K562 (cell line): ENCODE results near the gene CSMD2. TPM values are rescaled to one million over a fixed set of nuclear protein-coding genes. Genes with fewer than 3 reads are reported as not detected.
A peak's percentile ranks its signal among the peaks of the same experiment; 100 is the strongest.

Experiments
- ATAC-seq: fragments of 200-7000 bp; cut with Tn5 transposase; 3 replicates; pipeline ENCODE4 v1.9.1; 2020; ENCODE audit warnings: moderate library complexity
- BruUV-seq: library from RNA; stranded (reverse); fragments of 400-500 nt; replicated peaks from 2 replicates; lab custom pipeline; 2021; lab: Mats Ljungman, UMichigan
- CTCF ChIA-PET: fragments of 300-600 bp; formaldehyde crosslinking; extraction: SDS; loops from one replicate; lab custom pipeline; 2021; ENCODE audit warnings: low intra/inter-chr PET ratio; lab: Yijun Ruan, JAX
- POLR2A ChIA-PET: fragments of 300-600, 350-650 bp; sonication (Branson Sonifier 250); formaldehyde crosslinking; extraction: SDS; loops from one replicate; lab custom pipeline; 2021; ENCODE audit warnings: antibody characterized with exemption, inconsistent platforms; lab: Yijun Ruan, JAX
- DNase-seq, 4 experiments: peaks; one replicate each; pipeline versions ENCODE4 v3.0.0 to v3.0.0-alpha.2; 2011 to 2018; ENCODE audit warnings: low spot score in 3 of 4, mixed read lengths in 3 of 4; ENCODE audit errors: extremely low read depth in 1 of 4
- FAIRE-seq: peaks from 2 replicates; lab custom pipeline; 2011; peaks lifted over from hg19 to GRCh38; lab: Jason Lieb, UNC
- H2AFZ ChIP-seq: 2 replicates; pipeline ENCODE4 v1.6.0; 2011; ENCODE audit warnings: low read depth, low read length, control low read depth, inconsistent platforms
- H3K27ac ChIP-seq: fragments of 200-600 bp; 3 replicates; pipeline ENCODE4 v1.8.0; 2011; ENCODE audit warnings: low read depth, mild to moderate bottlenecking, control low read depth, inconsistent platforms, low read length, moderate library complexity, mixed read lengths; ENCODE audit errors: extremely low read depth
- H3K27me3 ChIP-seq, 2 experiments: fragments of 300-600 bp in 1 of 2; 2 replicates in 1 of 2; 3 replicates in 1 of 2; pipeline versions ENCODE4 v1.6.0 to v1.8.0; 2011; ENCODE audit warnings: inconsistent platforms in 2 of 2, low read length in 2 of 2, mild to moderate bottlenecking in 1 of 2, mixed read lengths in 1 of 2, moderate library complexity in 1 of 2; ENCODE audit not compliant: control insufficient read depth in 2 of 2, insufficient read depth in 2 of 2
- H3K36me3 ChIP-seq: fragments of 300-600 bp; 3 replicates; pipeline ENCODE4 v1.8.0; 2011; ENCODE audit warnings: mild to moderate bottlenecking, low read length, inconsistent platforms; ENCODE audit not compliant: control insufficient read depth, insufficient read depth
- H3K4me1 ChIP-seq, 2 experiments: fragments of 200-600 bp in 1 of 2; replicated peaks in 1 of 2; 2 replicates in 1 of 2; 3 replicates in 1 of 2; pipeline versions ENCODE4 v1.5.1 to v1.8.0; 2011; ENCODE audit warnings: inconsistent platforms in 2 of 2, low read length in 2 of 2, mild to moderate bottlenecking in 1 of 2, mixed read lengths in 1 of 2, moderate library complexity in 1 of 2; ENCODE audit not compliant: control insufficient read depth in 2 of 2, insufficient read depth in 2 of 2
- H3K4me2 ChIP-seq: 2 replicates; pipeline ENCODE4 v1.6.1; 2011; ENCODE audit warnings: low read length, control low read depth, inconsistent platforms, mixed read lengths; ENCODE audit not compliant: insufficient read depth
- H3K4me3 ChIP-seq: fragments of 200-600 bp; sonication (generic), shearing (Covaris generic); 2 replicates; pipeline ENCODE4 v1.5.1; 2016; ENCODE audit warnings: control low read depth, inconsistent platforms
- H3K79me2 ChIP-seq: fragments of 200-600 bp; 3 replicates; pipeline ENCODE4 v1.8.0; 2011; ENCODE audit warnings: low read length, inconsistent platforms; ENCODE audit not compliant: control insufficient read depth, insufficient read depth
- H3K9ac ChIP-seq, 2 experiments: 2 replicates each; pipeline versions ENCODE4 v1.6.0 to v1.6.1; 2011; ENCODE audit warnings: low read depth in 2 of 2, low read length in 2 of 2, control low read depth in 1 of 2, inconsistent platforms in 1 of 2, mild to moderate bottlenecking in 1 of 2, mixed read lengths in 1 of 2; ENCODE audit not compliant: insufficient read depth in 1 of 2
- H3K9me1 ChIP-seq: one replicate; pipeline ENCODE4 v1.6.0; 2011; ENCODE audit warnings: inconsistent platforms, mild to moderate bottlenecking, low read length, moderate library complexity; ENCODE audit not compliant: control insufficient read depth, insufficient read depth
- H3K9me3 ChIP-seq: replicated peaks from 2 replicates; pipeline ENCODE4 v1.5.1; 2011; ENCODE audit warnings: low read depth, low read length, inconsistent platforms; ENCODE audit not compliant: control insufficient read depth, insufficient read depth
- H4K20me1 ChIP-seq: replicated peaks from 2 replicates; pipeline ENCODE4 v1.6.1; 2011; ENCODE audit warnings: low read length, inconsistent platforms, mixed read lengths; ENCODE audit not compliant: control insufficient read depth, insufficient read depth
- DPF2 ChIP-seq: fragments of 450-650 bp; IDR thresholded peaks from 2 replicates; pipeline ENCODE4 v1.6.1; 2016
- HCFC1 ChIP-seq: IDR thresholded peaks from 2 replicates; pipeline ENCODE4 v1.6.1; 2012; ENCODE audit warnings: low read depth, low read length, improper control_type of control experiment
- JUND ChIP-seq, 2 experiments: IDR thresholded peaks; 2 replicates in 1 of 2; 3 replicates in 1 of 2; pipeline ENCODE4 v1.6.1; 2011; ENCODE audit warnings: borderline replicate concordance in 2 of 2, low read depth in 2 of 2, low read length in 2 of 2, improper control_type of control experiment in 1 of 2, missing biosample characterization in 1 of 2, missing genetic modification characterization in 1 of 2, missing genetic modification reagents in 1 of 2
- KDM5B ChIP-seq: fragments of 200-600 bp; sonication (generic); IDR thresholded peaks from 2 replicates; pipeline ENCODE4 v1.6.1; 2012; ENCODE audit warnings: low read depth, mild to moderate bottlenecking, moderate library complexity, low read length, control low read depth, inconsistent platforms; ENCODE audit not compliant: insufficient replicate concordance
- TSC22D4 ChIP-seq: fragments of 450-650 bp; IDR thresholded peaks from 2 replicates; pipeline ENCODE4 v1.6.1; 2016; ENCODE audit warnings: missing genetic modification characterization, missing biosample characterization, control low read depth
- ZNF146 ChIP-seq: IDR thresholded peaks from one replicate; pipeline ENCODE4 v1.6.1; 2018; ENCODE audit warnings: missing compliant biosample characterization; ENCODE audit not compliant: unreplicated experiment
- WGBS: fragments of 100-300 bp; shearing (Covaris generic); methylation state at CpG from one replicate; pipeline ENCODE4 v1.1.6; 2016; ENCODE audit warnings: low coverage, mixed read lengths; ENCODE audit not compliant: insufficient coverage; ENCODE audit errors: missing lambda C conversion rate; 5-methylcytosine and 5-hydroxymethylcytosine counted together
- in situ Hi-C: fragments of 300-500 bp; cut with MboI; formaldehyde crosslinking; loops from 4 replicates; pipeline ENCODE4 v1.15.0; 2018; ENCODE audit warnings: inconsistent platforms, mixed read lengths
- intact Hi-C: fragments of 100-400 bp; cut with micrococcal nuclease; formaldehyde crosslinking; loops from 2 replicates; pipeline ENCODE4 v1.14.2; 2022
- polyA plus RNA-seq, 8 experiments: library from polyadenylated mRNA; depleted of rRNA in 4 of 8; stranded (reverse) in 5 of 8; unstranded in 3 of 8; fragments of >200 nt; fragmentation: Nextera tagmentation in 2 of 8; fragmentation: Illumina TruSeq in 1 of 8; extraction: Ambion mirVana in 2 of 8; extraction: Trizol in 1 of 8; gene quantifications; 2 replicates each; pipeline versions ENCODE4 v1.2.1 to v1.2.3, GENCODE V29; 2011 to 2014; ENCODE audit warnings: inconsistent platforms in 1 of 8, missing spikeins in 1 of 8
- total RNA-seq, 7 experiments: library from RNA; depleted of rRNA in 6 of 7; stranded (reverse); fragments of >200 nt in 6 of 7; fragmentation: Illumina TruSeq in 2 of 7; extraction: Trizol in 2 of 7; gene quantifications; 2 replicates each; pipeline versions ENCODE4 v1.2.1 to v1.2.3, GENCODE V29; 2011 to 2021; ENCODE audit warnings: low replicate concordance in 1 of 7
- TF ChIP-seq, protein P1 (sequence below): IDR thresholded peaks from 2 replicates; pipeline ENCODE4 v1.6.1; 2011; ENCODE audit warnings: borderline replicate concordance, low read depth, mild to moderate bottlenecking, moderate library complexity, low read length; ENCODE audit not compliant: insufficient read depth, poor library complexity, severe bottlenecking
- TF ChIP-seq, protein P2 (sequence below): fragments of 250-450 bp; sonication (Bioruptor Pico); IDR thresholded peaks from 2 replicates; pipeline ENCODE4 v1.5.0; 2021
- TF ChIP-seq, protein P3 (sequence below), 3 experiments: fragments of 200-800 bp in 1 of 3; fragments of 250-450 bp in 1 of 3; fragments of 450-650 bp in 1 of 3; sonication (Bioruptor Pico) in 1 of 3; sonication (Bioruptor generic) in 1 of 3; formaldehyde crosslinking in 1 of 3; IDR thresholded peaks; 2 replicates each; pipeline versions ENCODE4 v1.6.1 to v1.8.0; 2016 to 2022; ENCODE audit warnings: mild to moderate bottlenecking in 2 of 3, missing genetic modification characterization in 2 of 3, missing compliant biosample characterization in 1 of 3, moderate library complexity in 1 of 3

CSMD2 gene
- total and polyA plus RNA-seq, 9 of the 15 experiments (the other 6 are each of a cell fraction or from before 2014, with no cell fraction given) = not detected

DNA sequence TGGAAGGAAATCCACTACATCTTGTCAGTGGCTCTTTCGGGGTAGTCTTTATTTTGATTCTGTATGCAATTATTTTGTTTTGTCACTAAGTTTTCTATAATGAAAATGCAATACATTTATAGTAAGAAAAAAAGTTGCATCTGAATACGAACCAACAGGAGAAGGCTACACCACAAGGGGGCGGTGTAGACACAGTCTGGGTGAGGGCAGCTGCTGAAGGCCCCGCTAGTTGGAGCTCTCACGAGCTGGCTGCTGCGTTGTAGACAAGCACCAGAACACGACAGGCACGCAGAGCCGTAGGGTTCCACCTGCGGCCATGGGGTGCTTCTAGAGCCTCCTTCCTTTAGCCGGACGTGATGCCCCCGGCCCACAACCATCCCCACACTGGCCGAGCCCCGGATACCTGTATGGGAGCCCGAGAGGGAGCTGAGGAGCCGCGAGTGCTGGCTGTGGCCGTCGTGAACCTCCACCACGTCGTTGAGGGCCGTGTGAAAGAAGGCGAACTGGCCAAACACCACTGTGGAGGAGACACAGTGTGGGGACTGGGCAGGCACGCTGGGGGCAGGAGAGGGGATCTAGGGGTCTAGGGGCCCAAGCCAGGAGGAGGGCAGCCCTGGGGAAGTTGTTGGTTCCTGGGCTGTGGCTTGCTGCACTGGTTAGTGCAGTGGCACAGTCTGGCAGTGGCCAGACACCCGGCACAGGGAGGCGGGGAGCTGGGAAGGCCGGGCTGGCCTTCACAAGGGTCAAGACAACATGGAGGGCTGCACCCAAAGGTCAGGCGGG is 531.8 kb downstream of the CSMD2 start:
- Histone ChIP-seq H4K20me1 (no peaks in the 10 kb centered on the region), H2AFZ (peak overlapping the region; percentile 72; the same call in 1 of the 2 replicates), H3K4me3 (no peak overlapping the region), H3K27me3 (peaks cover 0 to 19% of the 10 kb centered on the region in 2 experiments; a peak in 2 of 5 replicates), H3K4me1 (peaks cover 0 to 7% of the 10 kb centered on the region in 2 experiments; a peak in 2 of 5 replicates), H3K4me2 (peak overlapping the region; percentile 13; the same call in 1 of the 2 replicates), H3K27ac (no peak overlapping the region), H3K36me3 (no peaks in the 10 kb centered on the region), H3K9me3 (no peaks in the 10 kb centered on the region), H3K79me2 (no peaks in the 10 kb centered on the region), H3K9ac (no peak overlapping the region), H3K9me1 (no peaks in the 10 kb centered on the region)
- POLR2A ChIA-PET = interaction anchor here (0.6 to 1.1 kb wide), 8 partner anchors 20 to 442 kb away, joined by 3 to 4 read pairs (median 3); no protein-coding TSS in a partner anchor
- ATAC-seq = peak; percentile 99
- intact Hi-C loops = loop anchor here (2.0 kb wide), 2 partner anchors 966 to 1110 kb away; no protein-coding TSS in a partner anchor
- DNase-seq = peak; percentile 85 to 92 (median 90)
- in situ Hi-C loops = loop anchor here (10.0 kb wide), 2 partner anchors 972 to 1112 kb away; no protein-coding TSS in a partner anchor
- CTCF ChIA-PET = interaction anchor here (0.6 to 2.1 kb wide), 8 partner anchors 8 to 1219 kb away, joined by 3 to 12 read pairs (median 3); no protein-coding TSS in a partner anchor
- 10% methylated on average over 29 of the region's 29 CpGs for WGBS
- BruUV-seq = no TSS peak
- peak; percentile 88 for FAIRE-seq
- TF ChIP-seq, protein P1, sequence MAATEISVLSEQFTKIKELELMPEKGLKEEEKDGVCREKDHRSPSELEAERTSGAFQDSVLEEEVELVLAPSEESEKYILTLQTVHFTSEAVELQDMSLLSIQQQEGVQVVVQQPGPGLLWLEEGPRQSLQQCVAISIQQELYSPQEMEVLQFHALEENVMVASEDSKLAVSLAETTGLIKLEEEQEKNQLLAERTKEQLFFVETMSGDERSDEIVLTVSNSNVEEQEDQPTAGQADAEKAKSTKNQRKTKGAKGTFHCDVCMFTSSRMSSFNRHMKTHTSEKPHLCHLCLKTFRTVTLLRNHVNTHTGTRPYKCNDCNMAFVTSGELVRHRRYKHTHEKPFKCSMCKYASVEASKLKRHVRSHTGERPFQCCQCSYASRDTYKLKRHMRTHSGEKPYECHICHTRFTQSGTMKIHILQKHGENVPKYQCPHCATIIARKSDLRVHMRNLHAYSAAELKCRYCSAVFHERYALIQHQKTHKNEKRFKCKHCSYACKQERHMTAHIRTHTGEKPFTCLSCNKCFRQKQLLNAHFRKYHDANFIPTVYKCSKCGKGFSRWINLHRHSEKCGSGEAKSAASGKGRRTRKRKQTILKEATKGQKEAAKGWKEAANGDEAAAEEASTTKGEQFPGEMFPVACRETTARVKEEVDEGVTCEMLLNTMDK = peak; percentile 91
- 0 out of 2 replicates have a peak, but pooled peaks have one; percentile 36 for TF ChIP-seq JUND (IDR thresholded peaks at IDR 0.05; ENCODE audit: borderline replicate concordance, low read depth, low read length)
- TF ChIP-seq JUND (tag; IDR thresholded peaks at IDR 0.05; ENCODE audit: borderline replicate concordance, low read depth, low read length) = no peak
- TF ChIP-seq, protein P2, sequence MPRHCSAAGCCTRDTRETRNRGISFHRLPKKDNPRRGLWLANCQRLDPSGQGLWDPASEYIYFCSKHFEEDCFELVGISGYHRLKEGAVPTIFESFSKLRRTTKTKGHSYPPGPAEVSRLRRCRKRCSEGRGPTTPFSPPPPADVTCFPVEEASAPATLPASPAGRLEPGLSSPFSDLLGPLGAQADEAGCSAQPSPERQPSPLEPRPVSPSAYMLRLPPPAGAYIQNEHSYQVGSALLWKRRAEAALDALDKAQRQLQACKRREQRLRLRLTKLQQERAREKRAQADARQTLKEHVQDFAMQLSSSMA (CRISPR knock-in tag) = no peak
- TF ChIP-seq, protein P3, sequence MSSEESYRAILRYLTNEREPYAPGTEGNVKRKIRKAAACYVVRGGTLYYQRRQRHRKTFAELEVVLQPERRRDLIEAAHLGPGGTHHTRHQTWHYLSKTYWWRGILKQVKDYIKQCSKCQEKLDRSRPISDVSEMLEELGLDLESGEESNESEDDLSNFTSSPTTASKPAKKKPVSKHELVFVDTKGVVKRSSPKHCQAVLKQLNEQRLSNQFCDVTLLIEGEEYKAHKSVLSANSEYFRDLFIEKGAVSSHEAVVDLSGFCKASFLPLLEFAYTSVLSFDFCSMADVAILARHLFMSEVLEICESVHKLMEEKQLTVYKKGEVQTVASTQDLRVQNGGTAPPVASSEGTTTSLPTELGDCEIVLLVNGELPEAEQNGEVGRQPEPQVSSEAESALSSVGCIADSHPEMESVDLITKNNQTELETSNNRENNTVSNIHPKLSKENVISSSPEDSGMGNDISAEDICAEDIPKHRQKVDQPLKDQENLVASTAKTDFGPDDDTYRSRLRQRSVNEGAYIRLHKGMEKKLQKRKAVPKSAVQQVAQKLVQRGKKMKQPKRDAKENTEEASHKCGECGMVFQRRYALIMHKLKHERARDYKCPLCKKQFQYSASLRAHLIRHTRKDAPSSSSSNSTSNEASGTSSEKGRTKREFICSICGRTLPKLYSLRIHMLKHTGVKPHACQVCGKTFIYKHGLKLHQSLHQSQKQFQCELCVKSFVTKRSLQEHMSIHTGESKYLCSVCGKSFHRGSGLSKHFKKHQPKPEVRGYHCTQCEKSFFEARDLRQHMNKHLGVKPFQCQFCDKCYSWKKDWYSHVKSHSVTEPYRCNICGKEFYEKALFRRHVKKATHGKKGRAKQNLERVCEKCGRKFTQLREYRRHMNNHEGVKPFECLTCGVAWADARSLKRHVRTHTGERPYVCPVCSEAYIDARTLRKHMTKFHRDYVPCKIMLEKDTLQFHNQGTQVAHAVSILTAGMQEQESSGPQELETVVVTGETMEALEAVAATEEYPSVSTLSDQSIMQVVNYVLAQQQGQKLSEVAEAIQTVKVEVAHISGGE (CRISPR knock-in tag; IDR thresholded peaks at IDR 0.05) = no peak
- no peak for TF ChIP-seq TSC22D4 (tag)
- TF ChIP-seq DPF2 = no peak
- TF ChIP-seq HCFC1 = 0 out of 2 replicates have a peak, but pooled peaks have one; percentile 16
- no peak for TF ChIP-seq ZNF146 (CRISPR knock-in tag)
- TF ChIP-seq KDM5B = no peak
